OCI-LY3 (cell line): ENCODE data around the gene CRB1.

Source experiments
- EZH2phosphoT487 ChIP-seq: fragments of 200-600 bp; shearing (Covaris generic); IDR thresholded peaks from 2 replicates; pipeline ENCODE4 v1.6.1; 2018; ENCODE audit warnings: antibody characterized with exemption, mixed run types, low read depth
- TF ChIP-seq, protein P1 (sequence below): fragments of 200-600, 300-600 bp; sonication (generic); IDR thresholded peaks from 2 replicates; pipeline ENCODE4 v1.5.1; 2014; ENCODE audit warnings: antibody characterized with exemption, low read length, low read depth

DNA sequence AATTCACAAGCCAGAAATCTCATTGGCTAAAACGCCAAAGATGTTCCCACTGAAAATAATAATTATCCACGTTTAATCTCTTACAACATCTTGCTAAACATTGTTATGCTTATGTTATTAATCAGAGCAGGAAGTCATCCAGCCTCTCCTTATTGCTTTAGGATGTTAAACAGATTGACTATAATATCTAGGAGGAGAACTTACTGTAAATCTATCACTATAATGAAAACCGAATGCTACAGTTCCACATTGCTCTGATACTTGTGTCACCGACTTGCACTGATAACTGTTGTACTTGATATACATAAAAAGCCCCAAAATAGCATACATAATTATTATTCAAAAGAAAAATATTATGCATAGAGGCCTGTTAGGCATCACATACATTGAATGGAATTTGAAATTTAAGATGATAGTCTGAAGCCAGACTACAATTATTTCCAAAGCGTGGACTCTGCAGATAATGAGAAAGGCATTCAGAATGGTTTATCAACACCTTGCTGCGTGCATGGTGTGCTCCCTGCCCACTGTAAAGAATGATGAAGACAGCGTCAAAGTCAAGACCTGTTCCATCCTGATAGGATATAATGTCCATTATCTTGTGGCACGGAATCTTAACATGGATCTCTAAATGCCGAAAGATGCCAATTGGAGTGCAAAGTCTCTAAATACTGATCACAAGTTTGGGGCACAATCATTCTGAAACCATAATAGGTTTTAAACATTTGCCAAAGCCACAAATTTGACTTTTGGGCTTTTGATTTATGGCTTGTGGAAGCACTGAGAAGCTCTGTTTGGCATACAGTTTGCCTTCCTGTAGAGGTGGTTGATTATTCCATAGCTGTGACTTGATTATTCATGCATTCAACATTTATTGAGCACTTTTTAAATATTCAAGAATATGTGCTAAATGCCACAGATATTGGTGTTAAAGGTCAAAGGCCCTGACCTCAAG, 71.3 kb downstream of the CRB1 start:
- TF ChIP-seq, protein P1, sequence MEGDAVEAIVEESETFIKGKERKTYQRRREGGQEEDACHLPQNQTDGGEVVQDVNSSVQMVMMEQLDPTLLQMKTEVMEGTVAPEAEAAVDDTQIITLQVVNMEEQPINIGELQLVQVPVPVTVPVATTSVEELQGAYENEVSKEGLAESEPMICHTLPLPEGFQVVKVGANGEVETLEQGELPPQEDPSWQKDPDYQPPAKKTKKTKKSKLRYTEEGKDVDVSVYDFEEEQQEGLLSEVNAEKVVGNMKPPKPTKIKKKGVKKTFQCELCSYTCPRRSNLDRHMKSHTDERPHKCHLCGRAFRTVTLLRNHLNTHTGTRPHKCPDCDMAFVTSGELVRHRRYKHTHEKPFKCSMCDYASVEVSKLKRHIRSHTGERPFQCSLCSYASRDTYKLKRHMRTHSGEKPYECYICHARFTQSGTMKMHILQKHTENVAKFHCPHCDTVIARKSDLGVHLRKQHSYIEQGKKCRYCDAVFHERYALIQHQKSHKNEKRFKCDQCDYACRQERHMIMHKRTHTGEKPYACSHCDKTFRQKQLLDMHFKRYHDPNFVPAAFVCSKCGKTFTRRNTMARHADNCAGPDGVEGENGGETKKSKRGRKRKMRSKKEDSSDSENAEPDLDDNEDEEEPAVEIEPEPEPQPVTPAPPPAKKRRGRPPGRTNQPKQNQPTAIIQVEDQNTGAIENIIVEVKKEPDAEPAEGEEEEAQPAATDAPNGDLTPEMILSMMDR, result no peak
- TF ChIP-seq EZH2phosphoT487, result no peak
